ENCODE results near the gene LBX1. TPM values are rescaled to one million over a fixed set of nuclear protein-coding genes. Genes with fewer than 3 reads are reported as not detected.

LBX1 gene
- total RNA-seq, 1 donor from 2014 or later: not detected

GRCh38 chr10:101237081-101237981 is 8.1 kb upstream of the LBX1 start:
- no peaks in the 10 kb centered on the region for H3K9me3 Mint-ChIP-seq
- H3K36me3 Mint-ChIP-seq (ENCODE audit: low read depth): peaks cover 2% of the 10 kb centered on the region
- H3K4me1 Mint-ChIP-seq (ENCODE audit: low read depth): peaks cover 9% of the 10 kb centered on the region
- peaks cover 80% of the 10 kb centered on the region for H3K27me3 Mint-ChIP-seq (ENCODE audit: insufficient read depth)
- H3K4me3 Mint-ChIP-seq: no peak overlapping the region
- intact Hi-C loops (cut with micrococcal nuclease): loop anchor here (1.0 to 5.0 kb wide), 3 partner anchors 10 to 55 kb away; no protein-coding TSS in a partner anchor
- H3K27ac Mint-ChIP-seq: peak overlapping the region; percentile 5
- DNase-seq (ENCODE audit: low spot score): no peak

DNA sequence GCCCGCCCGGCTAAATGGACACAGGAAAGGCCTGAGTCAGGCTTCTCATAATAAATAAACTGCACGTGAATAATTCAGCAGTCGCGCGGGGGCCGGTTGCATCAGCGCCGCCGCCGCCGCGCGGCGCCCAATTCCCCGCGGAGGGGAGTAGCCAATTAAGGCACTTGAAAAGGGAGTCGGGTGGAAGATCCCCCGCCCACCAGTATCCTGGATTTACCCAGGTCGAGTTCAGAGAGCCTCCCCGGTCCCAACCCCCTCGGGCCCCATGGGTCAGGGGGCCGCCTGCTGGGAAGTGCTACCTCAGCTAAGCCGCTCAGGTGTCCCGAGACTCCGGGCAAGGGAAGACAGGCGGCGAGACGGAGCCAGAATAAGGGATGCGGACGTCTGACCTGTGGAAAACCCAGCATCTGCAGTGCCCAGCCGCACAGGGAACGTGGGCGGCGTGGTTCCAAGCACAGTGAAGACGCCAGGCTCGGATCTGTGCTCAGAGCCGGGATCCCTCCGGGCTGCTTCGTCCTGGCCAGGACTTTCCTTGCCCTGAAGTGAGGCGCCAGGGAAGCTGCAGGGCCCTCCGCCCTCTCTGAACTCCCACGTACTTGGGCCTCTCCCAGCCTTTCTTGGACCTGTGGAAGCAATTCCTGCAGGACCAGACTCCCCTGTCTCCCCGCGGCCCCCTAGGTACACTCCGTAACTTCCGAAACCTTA is 7.3 kb upstream of the LBX1 start:
- Mint-ChIP-seq H3K27ac (no peak overlapping the region), H3K4me3 (no peak overlapping the region), H3K27me3 (ENCODE audit: insufficient read depth) (peaks cover 87% of the 10 kb centered on the region), H3K9me3 (no peaks in the 10 kb centered on the region), H3K36me3 (ENCODE audit: low read depth) (peaks cover 2% of the 10 kb centered on the region), H3K4me1 (ENCODE audit: low read depth) (peaks cover 9% of the 10 kb centered on the region)
- intact Hi-C loops (cut with micrococcal nuclease): loop anchor here (1.0 to 5.0 kb wide), 3 partner anchors 9 to 56 kb away; no protein-coding TSS in a partner anchor
- DNase-seq (ENCODE audit: low spot score): no peak

- Mint-ChIP-seq H3K9me3 (no peaks in the 10 kb centered on the region), H3K36me3 (ENCODE audit: low read depth) (peaks cover 2% of the 10 kb centered on the region), H3K27ac (no peak overlapping the region), H3K27me3 (ENCODE audit: insufficient read depth) (peaks cover 86% of the 10 kb centered on the region), H3K4me1 (ENCODE audit: low read depth) (peaks cover 9% of the 10 kb centered on the region), H3K4me3 (no peak overlapping the region)
- no peak for DNase-seq (ENCODE audit: low spot score)
- intact Hi-C loops (cut with micrococcal nuclease): loop anchor here (2.0 to 5.0 kb wide), 2 partner anchors 13 to 57 kb away; no protein-coding TSS in a partner anchor
Measured at GRCh38 chr10:101235766-101236165, 6.5 kb upstream of the LBX1 start.

GRCh38 chr10:101234333-101234732 is 5.1 kb upstream of the LBX1 start:
- no peaks in the 10 kb centered on the region for H3K9me3 Mint-ChIP-seq
- H3K4me1 Mint-ChIP-seq (ENCODE audit: low read depth): peaks cover 9% of the 10 kb centered on the region
- peaks cover 84% of the 10 kb centered on the region for H3K27me3 Mint-ChIP-seq (ENCODE audit: insufficient read depth)
- no peak overlapping the region for H3K4me3 Mint-ChIP-seq
- no peak for DNase-seq (ENCODE audit: low spot score)
- no peak overlapping the region for H3K27ac Mint-ChIP-seq
- intact Hi-C loops (cut with micrococcal nuclease): no loop called here
- H3K36me3 Mint-ChIP-seq (ENCODE audit: low read depth): peaks cover 2% of the 10 kb centered on the region

DNA sequence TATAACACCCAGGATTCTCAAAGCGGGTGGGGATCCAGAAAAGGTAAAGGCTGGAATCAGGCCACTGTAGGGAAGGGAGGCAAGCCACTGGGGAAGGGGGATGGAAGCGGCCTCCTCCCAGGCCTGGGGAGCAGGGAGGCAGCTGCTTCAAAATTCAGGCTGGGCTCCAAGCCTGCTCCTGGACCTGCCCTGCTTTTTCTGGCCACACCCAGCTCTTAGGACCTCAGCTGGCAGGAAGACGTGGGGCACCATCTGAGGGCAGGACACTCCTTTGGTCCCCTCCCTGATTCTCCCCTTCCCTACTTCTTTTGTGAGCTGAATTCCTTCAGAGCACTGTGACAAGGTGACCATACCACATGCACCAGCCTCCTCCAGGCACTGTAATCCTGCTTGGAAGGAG is 4.6 kb upstream of the LBX1 start:
- Mint-ChIP-seq H3K4me3 (no peak overlapping the region), H3K36me3 (ENCODE audit: low read depth) (peaks cover 2% of the 10 kb centered on the region), H3K27ac (no peak overlapping the region), H3K9me3 (no peaks in the 10 kb centered on the region), H3K4me1 (ENCODE audit: low read depth) (peaks cover 9% of the 10 kb centered on the region), H3K27me3 (ENCODE audit: insufficient read depth) (peaks cover 86% of the 10 kb centered on the region)
- intact Hi-C loops (cut with micrococcal nuclease): no loop called here
- DNase-seq (ENCODE audit: low spot score): no peak

DNA sequence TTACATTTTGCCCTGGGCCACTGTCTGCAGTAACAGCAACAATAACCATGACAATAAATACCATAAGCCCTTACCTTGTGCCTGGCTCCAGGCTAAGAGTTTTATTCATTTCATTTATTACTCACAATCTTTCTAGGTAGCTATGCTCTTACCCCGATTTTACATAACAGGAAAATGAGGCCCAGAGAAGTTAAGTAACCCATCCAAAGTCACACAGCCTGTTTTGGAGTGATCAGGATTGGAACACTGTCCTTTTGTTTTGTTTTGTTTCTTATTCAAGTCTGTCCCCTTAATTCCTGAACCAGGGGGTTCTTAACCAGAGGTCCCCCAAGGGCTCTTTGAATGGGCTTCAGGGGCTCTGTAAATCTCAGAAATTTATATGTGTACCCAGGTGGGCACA is 4.2 kb upstream of the LBX1 start:
- H3K4me3 Mint-ChIP-seq: no peak overlapping the region
- no peak for DNase-seq (ENCODE audit: low spot score)
- peaks cover 2% of the 10 kb centered on the region for H3K36me3 Mint-ChIP-seq (ENCODE audit: low read depth)
- peaks cover 85% of the 10 kb centered on the region for H3K27me3 Mint-ChIP-seq (ENCODE audit: insufficient read depth)
- peaks cover 9% of the 10 kb centered on the region for H3K4me1 Mint-ChIP-seq (ENCODE audit: low read depth)
- no peaks in the 10 kb centered on the region for H3K9me3 Mint-ChIP-seq
- intact Hi-C loops (cut with micrococcal nuclease): no loop called here
- H3K27ac Mint-ChIP-seq: no peak overlapping the region

DNA sequence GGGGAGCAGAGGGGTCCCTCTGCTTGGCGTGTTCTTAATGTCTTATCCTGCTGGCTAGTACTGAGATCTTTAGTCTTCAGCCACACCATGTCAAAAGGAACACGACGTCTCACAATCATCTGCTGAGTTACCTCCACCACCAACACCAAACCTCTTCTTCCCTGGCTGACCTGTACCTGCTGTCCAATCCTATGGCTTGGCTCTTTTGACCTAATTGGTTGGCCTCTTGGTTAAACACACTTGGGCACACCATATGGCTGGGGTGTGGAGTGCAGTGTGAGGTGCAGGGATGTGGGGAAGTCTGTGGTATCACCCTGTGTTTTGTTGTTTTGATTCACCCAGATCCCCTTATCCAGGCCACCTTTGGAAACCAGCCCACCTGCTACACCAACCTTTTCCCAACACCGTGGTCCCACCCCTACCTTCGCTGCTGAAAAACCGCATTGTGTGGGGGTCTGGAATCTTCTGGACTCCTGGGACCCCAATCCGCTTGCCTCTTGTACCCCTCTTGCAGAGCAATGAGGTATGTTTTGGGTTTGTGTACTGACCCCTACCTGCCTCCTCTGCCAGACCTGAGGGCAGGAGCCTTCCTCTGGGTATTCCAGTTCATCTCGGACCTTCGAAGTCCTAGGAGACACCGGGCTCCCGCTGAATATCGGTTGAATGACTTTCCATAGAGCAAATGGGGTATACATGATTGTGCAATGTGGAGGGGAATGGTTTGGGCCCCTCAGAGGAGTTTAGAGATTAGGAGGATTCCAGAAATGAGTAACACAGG is 2.8 kb upstream of the LBX1 start:
- H3K4me1 Mint-ChIP-seq (ENCODE audit: low read depth): peaks cover 10% of the 10 kb centered on the region
- no peak for DNase-seq (ENCODE audit: low spot score)
- H3K27me3 Mint-ChIP-seq (ENCODE audit: insufficient read depth): peaks cover 83% of the 10 kb centered on the region
- H3K4me3 Mint-ChIP-seq: no peak overlapping the region
- intact Hi-C loops (cut with micrococcal nuclease): no loop called here
- H3K9me3 Mint-ChIP-seq: no peaks in the 10 kb centered on the region
- no peaks in the 10 kb centered on the region for H3K36me3 Mint-ChIP-seq (ENCODE audit: low read depth)
- H3K27ac Mint-ChIP-seq: no peak overlapping the region

GRCh38 chr10:101231092-101231491 is 1.8 kb upstream of the LBX1 start:
- peaks cover 85% of the 10 kb centered on the region for H3K27me3 Mint-ChIP-seq (ENCODE audit: insufficient read depth)
- intact Hi-C loops (cut with micrococcal nuclease): no loop called here
- DNase-seq (ENCODE audit: low spot score): no peak
- H3K4me3 Mint-ChIP-seq: no peak overlapping the region
- H3K27ac Mint-ChIP-seq: no peak overlapping the region
- peaks cover 13% of the 10 kb centered on the region for H3K4me1 Mint-ChIP-seq (ENCODE audit: low read depth)
- H3K9me3 Mint-ChIP-seq: no peaks in the 10 kb centered on the region
- H3K36me3 Mint-ChIP-seq (ENCODE audit: low read depth): no peaks in the 10 kb centered on the region

DNA sequence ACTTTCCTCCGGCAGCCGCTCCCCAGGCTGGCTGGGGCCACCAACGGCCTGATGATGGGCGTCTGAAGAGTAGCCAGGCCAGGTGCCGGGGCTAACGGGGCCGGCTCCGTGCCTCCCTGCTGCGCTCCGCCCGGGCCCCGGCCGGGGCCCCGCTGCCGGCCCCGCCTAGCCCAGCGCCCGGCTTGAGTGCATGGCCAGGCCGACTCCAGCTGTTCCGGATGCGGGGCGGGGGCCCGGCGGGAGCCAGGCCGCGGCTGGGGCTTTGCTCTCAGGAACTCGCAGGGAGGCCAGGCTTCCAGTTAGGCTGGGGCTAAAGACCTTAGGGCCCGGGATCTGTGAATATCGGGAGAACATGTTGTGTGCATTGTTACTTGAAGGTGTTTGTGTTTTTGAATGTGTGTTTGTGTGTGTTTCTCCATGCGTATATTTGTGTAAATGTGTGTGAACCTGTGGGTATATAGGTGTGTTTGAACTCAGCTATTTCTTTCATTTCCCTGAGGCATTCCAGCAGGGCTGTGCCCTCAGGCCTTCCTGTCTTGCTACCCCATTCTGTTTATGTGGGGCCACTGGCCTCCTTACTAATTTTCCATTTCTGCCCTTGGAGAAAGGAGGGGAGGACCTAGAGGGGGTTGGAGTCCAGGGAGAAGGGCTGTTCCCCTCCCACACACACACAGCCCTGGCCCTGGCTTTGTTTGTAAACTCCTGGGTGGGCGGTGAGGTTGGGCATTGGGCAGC is 1.1 kb upstream of the LBX1 start:
- H3K4me3 Mint-ChIP-seq: no peak overlapping the region
- intact Hi-C loops (cut with micrococcal nuclease): no loop called here
- H3K27ac Mint-ChIP-seq: peak overlapping the region; percentile 75

DNA sequence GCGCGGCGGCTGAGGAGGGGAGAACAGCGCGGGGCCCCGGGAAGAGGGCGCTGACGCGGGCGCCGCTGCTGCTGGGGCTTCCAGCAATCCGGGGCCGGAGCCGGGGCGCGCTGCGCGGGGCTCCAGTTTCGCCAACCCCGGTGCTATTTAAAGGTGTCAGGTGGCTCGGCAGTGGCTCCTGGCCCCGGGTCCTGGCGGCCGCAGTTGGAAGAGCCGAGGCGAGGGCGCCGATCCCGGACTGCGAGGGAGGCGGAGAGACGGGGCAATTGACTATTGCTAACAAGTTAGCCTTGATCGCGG is 347 bp downstream of the LBX1 start:
- no peaks in the 10 kb centered on the region for H3K9me3 Mint-ChIP-seq
- H3K4me1 Mint-ChIP-seq (ENCODE audit: low read depth): peaks cover 17% of the 10 kb centered on the region
- peaks cover 79% of the 10 kb centered on the region for H3K27me3 Mint-ChIP-seq (ENCODE audit: insufficient read depth)
- no peak overlapping the region for H3K4me3 Mint-ChIP-seq
- DNase-seq (ENCODE audit: low spot score): no peak
- peak overlapping the region; percentile 81 for H3K27ac Mint-ChIP-seq
- intact Hi-C loops (cut with micrococcal nuclease): loop anchor here (5.0 to 10.0 kb wide), 2 partner anchors 402 to 1994 kb away; partner anchors contain the start of gene HPSE2
- H3K36me3 Mint-ChIP-seq (ENCODE audit: low read depth): no peaks in the 10 kb centered on the region

More for the DNA sequence above, 1.1 kb upstream of the LBX1 start:
- Mint-ChIP-seq H3K4me1 (ENCODE audit: low read depth) (peaks cover 17% of the 10 kb centered on the region), H3K27me3 (ENCODE audit: insufficient read depth) (peaks cover 85% of the 10 kb centered on the region), H3K9me3 (no peaks in the 10 kb centered on the region), H3K36me3 (ENCODE audit: low read depth) (no peaks in the 10 kb centered on the region)
- no peak for DNase-seq (ENCODE audit: low spot score)

GRCh38 chr10:101228153-101228965 is 904 bp downstream of the LBX1 start:
- H3K27ac Mint-ChIP-seq: peak overlapping the region; percentile 71
- peaks cover 76% of the 10 kb centered on the region for H3K27me3 Mint-ChIP-seq (ENCODE audit: insufficient read depth)
- no peaks in the 10 kb centered on the region for H3K36me3 Mint-ChIP-seq (ENCODE audit: low read depth)
- no peak overlapping the region for H3K4me3 Mint-ChIP-seq
- DNase-seq (ENCODE audit: low spot score): no peak
- H3K4me1 Mint-ChIP-seq (ENCODE audit: low read depth): peaks cover 17% of the 10 kb centered on the region
- intact Hi-C loops (cut with micrococcal nuclease): loop anchor here (5.0 to 10.0 kb wide), 2 partner anchors 401 to 1994 kb away; partner anchors contain the start of gene HPSE2
- no peaks in the 10 kb centered on the region for H3K9me3 Mint-ChIP-seq

Data from activated T-helper 1 cell treated with anti-CD3 and anti-CD28 coated beads, Interleukin-12 subunit alpha, Interleukin-12 subunit beta, Interleukin-2, Interleukin-4 antibody, amounts not matched to agents 30 ng/mL and 10 ng/mL and 1 ng/mL, durations not matched to agents 14 hours and 24 hours and 36 hours (primary cell).